HFF-Myc (cell line): ENCODE measurements around the gene TMEM200B.

Source experiments
- DNase-seq: peaks from one replicate; pipeline ENCODE4 v3.0.0-alpha.2; 2011; ENCODE audit warnings: low read depth; ENCODE audit errors: extremely low read depth
- H3K4me3 ChIP-seq: replicated peaks from 2 replicates; pipeline ENCODE4 v1.5.1; 2011; ENCODE audit warnings: low read depth, mild to moderate bottlenecking, control low read depth, low read length
- TF ChIP-seq, protein P1 (sequence below): IDR thresholded peaks from 2 replicates; pipeline ENCODE4 v1.5.1; 2012; ENCODE audit warnings: mild to moderate bottlenecking, low read depth, low read length, control low read depth; ENCODE audit errors: missing control alignments

Gene TMEM200B

DNA sequence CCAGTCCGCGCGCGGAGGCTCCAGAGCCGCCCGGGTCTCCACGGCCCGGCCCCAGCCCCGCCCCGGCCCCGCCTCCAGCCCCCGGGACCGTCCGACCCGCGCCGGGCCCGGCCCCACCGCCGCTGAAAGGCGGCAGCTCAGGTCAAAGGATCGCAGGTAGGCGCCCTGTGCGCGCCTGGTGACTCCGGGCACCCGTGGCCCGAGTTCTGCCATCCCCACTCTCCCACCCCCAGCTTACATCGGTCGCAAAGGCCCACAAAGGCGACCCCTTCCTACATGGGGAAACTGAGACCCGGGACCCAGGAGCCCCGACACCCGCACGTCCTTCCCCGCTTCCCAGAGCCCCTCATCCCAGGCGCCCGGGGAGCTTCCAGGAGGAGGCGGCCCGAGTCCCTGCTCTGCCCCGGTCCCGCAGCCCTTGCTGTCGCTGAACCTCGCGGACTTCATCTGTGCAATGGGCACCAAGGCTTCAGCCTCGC, at the start of gene TMEM200B:
Gene TMEM200B, minus strand, starts transcription at position 17 of the 479 bp plus-strand sequence. CDS start 2,075 bp downstream, outside the sequence.
- TF ChIP-seq, protein P1, sequence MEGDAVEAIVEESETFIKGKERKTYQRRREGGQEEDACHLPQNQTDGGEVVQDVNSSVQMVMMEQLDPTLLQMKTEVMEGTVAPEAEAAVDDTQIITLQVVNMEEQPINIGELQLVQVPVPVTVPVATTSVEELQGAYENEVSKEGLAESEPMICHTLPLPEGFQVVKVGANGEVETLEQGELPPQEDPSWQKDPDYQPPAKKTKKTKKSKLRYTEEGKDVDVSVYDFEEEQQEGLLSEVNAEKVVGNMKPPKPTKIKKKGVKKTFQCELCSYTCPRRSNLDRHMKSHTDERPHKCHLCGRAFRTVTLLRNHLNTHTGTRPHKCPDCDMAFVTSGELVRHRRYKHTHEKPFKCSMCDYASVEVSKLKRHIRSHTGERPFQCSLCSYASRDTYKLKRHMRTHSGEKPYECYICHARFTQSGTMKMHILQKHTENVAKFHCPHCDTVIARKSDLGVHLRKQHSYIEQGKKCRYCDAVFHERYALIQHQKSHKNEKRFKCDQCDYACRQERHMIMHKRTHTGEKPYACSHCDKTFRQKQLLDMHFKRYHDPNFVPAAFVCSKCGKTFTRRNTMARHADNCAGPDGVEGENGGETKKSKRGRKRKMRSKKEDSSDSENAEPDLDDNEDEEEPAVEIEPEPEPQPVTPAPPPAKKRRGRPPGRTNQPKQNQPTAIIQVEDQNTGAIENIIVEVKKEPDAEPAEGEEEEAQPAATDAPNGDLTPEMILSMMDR, result no peak
- DNase-seq, result no peak
- peak within 1 kb of the TSS; percentile 50 for H3K4me3 ChIP-seq

DNA sequence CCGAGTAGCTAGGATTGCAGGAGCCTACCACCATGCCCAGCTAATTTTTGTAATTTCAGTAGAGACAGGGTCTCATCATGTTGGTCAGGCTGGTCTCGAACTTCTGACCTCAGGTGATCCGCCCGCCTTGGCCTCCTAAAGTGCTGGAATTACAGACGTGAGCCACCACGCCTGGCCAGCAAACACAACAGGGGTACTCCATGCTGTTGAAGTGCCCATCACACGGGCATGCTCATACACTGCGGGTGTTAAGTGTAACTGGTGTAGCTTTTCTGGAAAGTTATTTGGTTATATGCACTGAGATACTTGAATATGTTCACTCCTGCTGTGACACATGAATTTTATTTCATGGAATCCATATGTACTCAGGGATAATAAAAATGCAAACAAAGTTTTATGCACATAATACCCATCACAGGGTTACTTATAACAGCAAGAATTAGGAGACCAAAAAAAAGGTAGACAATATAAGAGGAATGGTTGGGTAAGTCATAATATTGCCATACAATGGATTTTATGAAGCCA, 48.8 kb upstream of the TMEM200B start:
- no peak overlapping the region for H3K4me3 ChIP-seq
- no peak for DNase-seq
- TF ChIP-seq, protein P1, result no peak

DNA sequence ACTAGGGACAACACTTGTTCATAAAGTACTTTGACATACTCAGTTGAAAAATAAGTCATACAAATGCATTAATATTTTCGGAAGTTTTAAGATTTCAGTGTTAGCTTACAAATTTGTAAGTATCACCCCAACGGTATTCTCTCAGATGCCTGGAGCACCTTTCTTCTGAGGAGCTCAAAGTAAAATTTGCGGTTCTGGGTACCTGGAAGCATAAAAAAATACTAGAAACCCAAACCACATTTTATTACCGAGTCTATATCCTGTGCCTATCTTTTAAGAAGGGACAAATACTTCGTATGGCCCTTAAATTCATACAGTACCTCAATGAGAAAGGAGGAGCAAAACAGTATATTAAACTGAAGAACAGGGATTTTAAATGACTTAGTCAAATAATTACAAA, 47.8 kb upstream of the TMEM200B start:
- DNase-seq, result no peak
- no peak overlapping the region for H3K4me3 ChIP-seq
- TF ChIP-seq, protein P1, result no peak

DNA sequence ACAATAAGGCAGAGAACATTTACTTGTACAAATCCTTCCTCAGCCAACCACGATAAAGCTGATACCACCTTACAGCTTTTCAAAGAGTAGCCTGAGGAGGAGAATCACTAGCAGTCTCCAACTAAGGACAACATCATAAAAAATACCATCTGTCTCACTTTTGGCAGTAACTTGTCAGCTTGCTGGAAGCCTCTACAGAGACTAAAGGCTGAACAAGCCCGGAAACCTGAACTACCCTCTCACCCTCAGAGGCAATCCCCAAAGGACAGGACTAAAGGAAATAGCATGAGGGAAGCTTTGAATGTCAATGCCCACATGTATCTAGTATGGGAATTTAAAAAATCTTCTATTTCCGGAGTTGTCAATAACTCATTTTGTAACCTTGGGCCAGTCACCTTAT, 47.4 kb upstream of the TMEM200B start:
- no peak for DNase-seq
- H3K4me3 ChIP-seq, result no peak overlapping the region
- TF ChIP-seq, protein P1, result no peak

DNA sequence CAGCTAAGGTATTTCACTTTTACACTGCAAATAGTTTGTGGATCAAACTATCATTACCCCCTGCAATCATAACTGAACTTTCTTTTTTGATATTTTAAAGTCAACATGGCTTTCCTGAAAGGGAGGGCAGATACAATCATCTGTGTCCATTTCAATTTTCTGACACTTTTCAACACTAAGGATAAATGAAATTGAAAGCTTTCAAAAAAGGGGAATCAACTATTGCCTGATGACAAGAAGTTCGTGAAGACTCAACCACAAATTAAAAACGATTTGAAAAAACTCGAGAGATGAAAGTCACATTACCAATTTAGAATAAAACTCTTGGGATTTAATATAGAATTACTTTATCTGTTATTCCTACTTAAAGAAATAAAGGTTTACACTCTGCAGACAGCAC, 46.3 kb upstream of the TMEM200B start:
- DNase-seq, result no peak
- H3K4me3 ChIP-seq, result no peak overlapping the region
- TF ChIP-seq, protein P1, result no peak

DNA sequence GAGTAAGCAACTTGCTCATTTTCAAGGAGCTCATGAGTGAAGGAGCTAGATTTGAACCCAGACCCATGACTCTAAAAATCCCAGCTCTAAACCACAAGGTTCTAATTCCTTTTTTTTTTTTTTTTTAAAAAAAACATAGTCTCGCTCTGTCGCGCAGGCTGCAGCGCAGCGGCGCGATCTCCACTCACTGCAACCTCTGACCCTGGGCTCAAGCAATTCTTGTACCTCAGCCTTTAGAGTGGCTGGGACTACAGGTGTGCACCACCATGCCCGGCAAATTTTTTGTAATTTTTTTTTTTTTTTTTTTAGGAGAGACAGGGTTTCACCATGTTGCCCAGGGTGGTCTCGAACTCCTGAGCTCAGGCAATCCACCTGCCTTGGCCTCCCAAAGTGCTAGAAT, 44.2 kb upstream of the TMEM200B start:
- no peak for DNase-seq
- TF ChIP-seq, protein P1, result no peak
- no peak overlapping the region for H3K4me3 ChIP-seq
